Stimulated activated CD8-positive, alpha-beta memory T cell treated with anti-CD3 and anti-CD28 coated beads, Interleukin-12 subunit alpha, Interleukin-12 subunit beta, amount 100 ng/mL, for 24 hours (primary cell): ENCODE measurements around the gene FGR.
"Not testable (repeated sequence)": the region's sequence is repeated elsewhere in the genome, so short reads cannot be mapped to it uniquely, and the experiment has no call there.

Experiments used
- DNase-seq: peaks from one replicate; pipeline ENCODE4 v3.0.0-alpha.2; 2020; ENCODE audit errors: extremely low read depth

The FGR gene

GRCh38 chr1:27635396-27636142, 584 bp upstream of the FGR start:
- DNase-seq = no peak

GRCh38 chr1:27634177-27634984, 604 bp downstream of the FGR start:
- DNase-seq = no peak

DNA sequence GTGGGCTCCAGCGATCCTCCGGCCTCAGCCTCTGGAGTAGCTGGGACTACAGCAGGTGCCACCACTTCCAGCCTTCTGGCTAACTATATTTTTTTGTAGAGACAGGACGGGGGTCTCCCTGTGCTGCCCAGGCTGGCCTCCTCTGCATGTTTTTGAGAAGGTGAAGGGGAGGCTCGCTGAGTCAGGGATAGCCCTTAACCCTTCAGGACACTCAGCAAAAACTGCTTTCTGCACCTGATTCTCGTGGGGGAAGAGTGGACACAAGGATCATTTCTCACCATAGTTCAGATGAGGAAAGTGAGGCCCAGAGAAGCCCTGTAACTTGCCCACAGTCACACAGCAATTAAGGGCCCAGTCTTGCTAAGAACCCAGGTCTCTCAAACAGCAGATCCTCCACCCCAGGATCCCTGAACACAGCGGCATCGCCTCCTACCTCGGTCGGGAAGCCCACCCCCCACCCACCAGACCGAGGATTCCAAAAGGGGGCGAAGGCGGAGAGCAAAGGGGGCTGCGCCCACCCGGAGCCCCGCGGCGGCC, 1.3 kb downstream of the FGR start:
- DNase-seq = no peak

DNA sequence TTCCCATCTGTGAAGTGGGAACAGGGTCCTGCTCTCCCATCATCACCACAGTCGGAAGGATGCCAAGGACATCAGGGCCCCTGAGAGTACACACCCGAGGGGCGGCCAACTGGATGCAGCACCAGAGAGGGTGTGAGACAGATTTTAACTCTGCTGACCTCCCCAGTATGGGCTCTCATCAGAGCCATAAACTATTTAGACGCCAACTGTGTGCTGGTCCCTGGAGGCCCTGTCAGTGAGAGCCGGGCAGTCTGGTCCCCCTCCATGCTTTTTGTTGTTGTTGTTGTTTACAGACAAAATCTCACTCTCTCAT, 1.7 kb downstream of the FGR start:
- DNase-seq = no peak

DNA sequence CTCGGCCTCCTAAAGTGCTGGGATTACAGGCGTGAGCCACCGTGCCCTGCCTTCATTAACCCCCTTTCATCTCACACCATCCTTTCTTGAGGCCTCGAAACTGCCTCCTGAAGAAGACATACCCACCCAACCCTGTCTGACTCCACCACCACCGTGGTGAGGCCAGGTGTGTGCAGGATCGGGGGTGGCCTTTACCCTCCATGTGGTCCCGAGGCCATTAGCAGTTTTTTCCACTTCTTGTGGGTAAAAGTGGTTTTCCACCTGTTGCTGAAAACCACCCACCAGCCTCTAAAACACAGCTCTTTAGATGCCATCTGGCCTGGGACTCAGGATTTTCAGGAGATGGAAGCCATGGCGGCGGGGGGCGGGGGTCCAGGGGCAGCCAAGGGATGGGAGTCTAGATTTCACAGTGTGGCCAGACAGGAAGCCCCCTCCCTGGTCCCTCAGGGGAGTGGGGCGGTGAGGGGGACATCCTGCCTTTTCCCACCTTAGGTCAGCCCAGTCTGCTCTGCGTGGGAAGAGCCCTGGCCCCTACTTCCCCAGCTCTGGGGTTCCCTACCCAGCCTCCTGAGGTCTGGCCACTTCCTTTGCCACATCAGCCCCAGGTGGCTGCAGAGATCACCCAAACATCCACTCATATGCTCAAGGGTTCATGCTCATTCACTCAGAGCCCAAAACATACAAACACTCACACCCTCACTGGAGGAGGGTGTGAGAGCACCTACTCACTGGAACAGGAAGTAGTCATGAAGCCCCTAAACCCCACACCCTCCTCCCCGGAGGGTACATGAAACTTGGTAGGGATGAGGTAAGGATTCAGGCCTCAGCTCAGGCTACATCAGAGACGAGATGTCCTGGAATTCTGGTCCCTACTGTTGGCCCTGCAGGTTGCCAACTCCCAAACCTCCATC, 2.3 kb downstream of the FGR start:
- no peak for DNase-seq

DNA sequence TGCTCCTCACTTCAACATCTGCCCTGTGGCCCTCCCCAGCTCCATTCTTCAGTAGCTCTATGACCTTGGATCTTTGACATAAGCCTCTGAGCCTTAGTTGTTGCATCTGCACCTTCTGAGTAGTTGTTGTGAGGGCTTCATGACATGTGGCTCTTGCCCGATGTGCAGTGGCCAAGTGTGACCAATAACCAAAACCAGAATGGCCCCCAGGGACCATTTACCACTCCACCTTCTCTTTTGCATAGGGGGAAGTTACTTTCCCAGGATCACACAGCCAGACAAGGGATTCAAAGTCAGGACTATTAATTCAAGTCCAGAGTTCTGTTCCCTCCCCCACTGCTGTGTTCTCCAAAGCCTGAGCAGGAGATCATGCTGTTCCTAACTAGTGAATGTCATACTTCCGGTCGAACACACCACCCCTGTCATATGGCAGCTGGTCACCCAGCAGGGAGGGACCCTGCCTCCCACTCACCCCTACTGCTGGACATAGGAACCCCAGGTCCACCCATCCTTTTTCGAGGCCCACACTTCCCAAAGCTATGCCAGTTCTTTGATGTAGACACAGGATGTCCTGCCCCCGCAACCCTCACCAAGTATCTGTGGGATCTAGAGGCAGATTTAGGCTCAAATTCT, 4.0 kb downstream of the FGR start:
- DNase-seq = no peak

- DNase-seq = no peak
These were observed 6.3 kb downstream of the FGR start for GRCh38 chr1:27628712-27629111.

- not testable (repeated sequence) for DNase-seq
These were observed 7.3 kb downstream of the FGR start for GRCh38 chr1:27627733-27628132.

DNA sequence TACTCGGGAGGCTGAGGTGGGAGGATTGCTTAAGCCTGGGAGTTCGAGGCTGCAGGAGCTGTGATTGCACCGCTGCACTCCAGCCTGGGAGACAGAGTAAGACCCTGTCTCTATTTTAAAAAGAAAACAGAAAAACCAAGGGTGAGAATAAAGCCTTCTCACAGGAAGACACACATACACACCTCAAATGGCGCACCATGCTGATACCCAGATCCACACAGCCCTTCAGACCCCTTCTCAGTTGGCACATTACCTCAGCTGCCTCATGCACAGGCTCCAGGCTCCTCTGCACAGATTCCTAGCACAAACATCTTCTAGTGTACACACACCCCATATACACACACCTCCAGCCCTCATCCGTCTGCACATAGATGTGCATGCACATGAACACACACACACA, 7.9 kb downstream of the FGR start:
- no peak for DNase-seq

DNA sequence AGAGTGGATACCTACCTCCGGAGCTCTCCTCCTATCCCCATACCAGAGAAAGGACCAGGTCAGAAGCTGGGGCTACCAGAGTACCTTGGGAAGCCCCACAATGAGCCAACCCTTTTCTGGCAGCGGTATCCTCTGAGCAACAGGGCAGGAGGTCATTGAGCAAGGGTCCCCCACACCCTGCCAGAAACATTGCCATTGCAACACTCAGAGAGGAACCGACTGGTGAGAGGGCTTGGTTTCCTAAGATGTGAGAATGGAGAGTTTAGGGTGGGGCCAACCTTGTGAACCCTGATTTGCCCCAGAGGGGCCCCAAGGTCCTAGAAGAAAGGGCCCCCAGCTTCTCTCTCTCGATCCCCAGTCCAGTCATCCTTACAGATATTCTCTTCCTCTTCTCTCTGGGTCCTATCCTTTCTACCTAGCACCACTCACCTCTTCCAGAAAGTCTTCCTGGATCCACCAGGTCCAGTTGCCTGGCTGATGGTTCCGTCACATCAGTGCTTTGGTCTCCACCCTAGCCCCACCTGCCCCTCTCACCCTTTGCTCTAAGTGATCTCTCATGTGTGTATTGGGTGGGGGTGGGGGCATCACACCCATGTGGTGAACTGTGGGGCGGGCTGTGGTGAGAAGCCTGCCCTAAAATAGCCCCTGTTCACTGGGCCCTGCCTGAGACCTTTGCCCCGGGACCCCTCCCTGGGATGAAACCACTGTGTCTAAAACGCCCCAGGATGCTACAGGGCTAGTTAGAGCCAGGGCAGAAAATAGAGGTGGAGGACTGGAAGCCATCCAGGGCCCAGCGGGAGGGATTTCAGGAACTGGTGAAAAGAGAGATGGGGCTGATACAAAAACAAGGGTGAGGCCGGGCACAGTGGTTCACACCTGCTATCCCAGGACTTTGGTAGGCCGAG, 8.7 kb downstream of the FGR start:
- DNase-seq = no peak

GRCh38 chr1:27624467-27625178, 10.4 kb downstream of the FGR start:
- DNase-seq = no peak

GRCh38 chr1:27623327-27624212, 11.4 kb downstream of the FGR start:
- no peak for DNase-seq

GRCh38 chr1:27622828-27623227, 12.2 kb downstream of the FGR start:
- no peak for DNase-seq

DNA sequence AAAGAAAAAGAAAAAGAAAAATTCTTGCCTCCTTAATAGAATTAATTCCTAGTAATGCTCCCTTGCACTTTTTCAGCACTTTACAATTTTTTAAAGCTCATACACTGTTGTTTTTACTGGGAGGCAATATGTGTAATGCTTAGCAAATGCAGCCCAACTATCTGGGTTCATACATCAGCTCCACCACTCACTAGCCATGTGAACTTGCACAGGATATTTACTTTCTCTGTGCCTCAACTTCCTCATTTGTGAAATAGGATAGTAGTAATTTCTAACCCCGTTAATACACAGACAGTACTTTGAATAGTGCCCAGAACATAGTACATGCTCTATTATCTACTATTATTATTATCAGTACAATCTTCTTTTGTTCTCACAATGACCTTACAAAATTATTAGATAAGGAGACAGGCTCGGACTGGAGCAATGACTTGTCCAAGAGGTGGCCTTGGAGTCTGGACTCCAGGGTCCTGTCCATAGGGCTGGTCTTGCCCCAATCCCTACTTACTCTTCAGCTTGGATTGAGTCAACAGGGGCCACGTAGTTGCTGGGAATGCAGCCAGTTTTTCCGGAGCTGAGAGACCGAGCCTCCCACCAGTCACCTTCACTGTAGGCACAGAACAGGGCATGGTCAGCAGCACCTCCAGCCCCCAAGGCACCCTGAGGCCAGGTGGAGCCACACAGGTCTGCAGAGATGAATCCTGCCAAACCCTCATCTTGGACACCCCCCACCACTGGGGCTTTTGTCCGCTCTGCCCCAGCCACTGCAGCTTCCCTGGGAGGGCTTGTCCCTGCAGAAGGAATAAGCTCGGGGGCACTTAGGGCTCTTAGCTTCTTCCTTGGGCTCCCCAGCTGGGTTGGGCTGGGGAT, 13.7 kb downstream of the FGR start:
- DNase-seq = no peak

- not testable (repeated sequence) for DNase-seq
These were observed 15.1 kb downstream of the FGR start for GRCh38 chr1:27619782-27620438.

DNA sequence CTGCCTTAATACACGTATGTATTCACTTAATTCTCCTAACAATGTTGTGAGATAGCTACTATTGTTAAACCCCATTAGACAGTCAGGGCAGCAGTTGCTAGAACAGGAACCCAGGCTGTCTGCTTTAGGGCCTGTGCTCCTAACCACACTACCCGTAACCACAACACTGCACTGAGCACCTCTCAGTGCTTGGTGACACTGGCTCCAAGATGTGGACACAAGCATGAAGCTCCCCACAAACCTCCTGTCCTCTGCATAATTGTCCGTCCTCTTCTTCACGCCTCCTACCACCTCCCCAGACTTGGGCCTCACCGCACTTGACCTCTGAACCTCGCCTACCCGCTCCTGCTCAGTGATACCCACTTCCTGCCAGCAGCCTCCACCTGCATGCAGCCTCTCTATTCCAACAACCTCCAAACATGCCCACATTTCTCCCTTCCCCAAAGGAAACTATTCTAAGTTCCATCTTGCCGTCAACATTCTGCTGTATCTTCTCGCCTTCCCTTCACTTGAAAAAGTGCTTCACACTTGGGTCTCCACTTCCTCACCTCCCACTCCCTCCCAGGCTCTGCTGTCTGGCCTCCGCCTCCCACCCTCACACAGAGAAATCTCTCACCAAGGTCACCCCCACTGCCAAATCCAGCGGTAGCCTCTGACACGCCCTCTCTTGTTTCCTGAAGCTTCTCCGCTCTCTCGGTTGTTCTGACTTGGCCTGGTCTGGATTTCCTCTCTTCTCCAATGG, 16.5 kb downstream of the FGR start:
- no peak for DNase-seq

DNA sequence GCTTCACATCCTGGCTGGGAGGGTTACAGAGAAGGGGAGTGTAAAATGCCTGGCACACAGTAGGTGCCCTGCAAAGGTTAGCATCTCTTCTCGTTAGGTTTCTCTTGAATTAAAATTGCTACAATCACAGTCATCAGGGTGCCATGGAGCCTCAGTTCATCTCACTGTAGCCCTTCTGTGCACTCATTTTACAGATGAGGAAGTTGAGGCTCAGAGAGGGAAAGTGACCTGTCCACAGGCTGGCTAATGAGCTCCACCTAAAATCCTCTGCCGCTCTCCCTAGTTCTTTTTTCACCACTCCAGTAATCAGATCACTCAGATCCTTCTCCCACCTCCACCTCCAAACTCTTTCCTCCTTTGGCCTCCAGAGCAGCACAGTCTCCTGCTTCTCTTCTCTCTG, 17.6 kb downstream of the FGR start:
- no peak for DNase-seq
